Brain microvascular endothelial cell (primary cell): ENCODE data around the gene PAK1IP1.

ENCODE experiments used
- DNase-seq: peaks from one replicate; pipeline ENCODE4 v3.0.0-alpha.2; 2020
- H3K27ac ChIP-seq: fragments of 250-450 bp; sonication (Bioruptor Pico); 2 replicates; pipeline ENCODE4 v1.5.1; 2020; ENCODE audit warnings: mild to moderate bottlenecking, moderate library complexity
- H3K27me3 ChIP-seq: fragments of 250-450 bp; sonication (Bioruptor Pico); replicated peaks from 2 replicates; pipeline ENCODE4 v1.5.1; 2020; ENCODE audit warnings: mild to moderate bottlenecking
- H3K36me3 ChIP-seq: fragments of 250-450 bp; sonication (Bioruptor Pico); replicated peaks from 2 replicates; pipeline ENCODE4 v1.5.1; 2020; ENCODE audit warnings: mild to moderate bottlenecking
- H3K4me3 ChIP-seq: 2 replicates; pipeline ENCODE4 v1.5.1; 2011; ENCODE audit warnings: low read depth, mild to moderate bottlenecking, control low read depth, low read length, moderate library complexity
- CTCF ChIP-seq: IDR thresholded peaks from 2 replicates; pipeline ENCODE4 v1.5.1; 2011; ENCODE audit warnings: low read depth, mild to moderate bottlenecking, moderate library complexity, low read length, control low read depth, inconsistent platforms; ENCODE audit errors: missing control alignments
- in situ Hi-C: cut with HindIII; loops from 2 replicates; pipeline ENCODE4 v1.10.0; 2017; ENCODE audit warnings: low sequenced_read_pairs, low pct_ligation_motif_present

The PAK1IP1 gene

DNA sequence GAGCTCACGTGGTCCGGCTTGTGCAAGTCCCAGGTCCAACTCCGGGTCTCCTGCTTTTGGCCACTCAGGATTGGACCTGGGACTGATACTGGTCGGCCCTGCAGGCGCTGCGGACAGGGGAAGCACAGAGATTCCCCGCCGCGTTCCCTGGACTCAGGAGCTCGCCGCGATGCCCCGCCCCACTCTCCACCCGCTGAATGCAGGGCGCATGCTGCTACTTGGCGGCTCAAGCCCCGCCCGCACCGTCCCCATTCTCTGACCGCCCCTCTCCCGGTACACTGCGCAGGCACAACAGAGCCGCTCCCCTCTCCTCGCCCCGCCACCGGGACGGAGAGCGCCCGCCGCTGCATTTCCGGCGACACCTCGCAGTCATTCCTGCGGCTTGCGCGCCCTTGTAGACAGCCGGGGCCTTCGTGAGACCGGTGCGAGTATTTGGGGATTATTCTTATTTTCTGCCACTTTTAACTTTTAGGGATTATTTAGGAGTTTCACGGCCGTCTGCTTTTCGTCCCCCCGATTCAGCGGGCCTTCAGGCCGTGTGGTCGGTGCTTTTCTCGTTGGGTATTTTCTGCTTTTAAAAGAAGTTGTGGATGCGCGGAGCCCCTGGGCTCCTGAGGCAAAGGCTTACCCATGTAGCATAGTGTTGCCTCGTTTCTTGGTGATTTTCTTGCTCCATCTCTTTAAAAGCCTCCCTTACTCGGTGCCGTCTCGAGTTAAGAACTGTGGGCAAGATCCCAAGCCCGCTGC lies 28.2 kb downstream of the PAK1IP1 start, which contains the start of gene TMEM14C:
TMEM14C (plus strand) TSS at position 251 of the 747 bp plus-strand sequence. CDS start 1,544 bp downstream, outside the sequence.
- H3K4me3 ChIP-seq, result peak within 1 kb of the TSS; percentile 76
- H3K27me3 ChIP-seq, result no peaks in the 10 kb centered on the region
- no peak for TF ChIP-seq CTCF
- in situ Hi-C loops, result no loop called here
- peak within 1 kb of the TSS; percentile 75 for H3K27ac ChIP-seq
- DNase-seq, result peak; percentile 98
- peaks cover 15% of the 10 kb centered on the region for H3K36me3 ChIP-seq

DNA sequence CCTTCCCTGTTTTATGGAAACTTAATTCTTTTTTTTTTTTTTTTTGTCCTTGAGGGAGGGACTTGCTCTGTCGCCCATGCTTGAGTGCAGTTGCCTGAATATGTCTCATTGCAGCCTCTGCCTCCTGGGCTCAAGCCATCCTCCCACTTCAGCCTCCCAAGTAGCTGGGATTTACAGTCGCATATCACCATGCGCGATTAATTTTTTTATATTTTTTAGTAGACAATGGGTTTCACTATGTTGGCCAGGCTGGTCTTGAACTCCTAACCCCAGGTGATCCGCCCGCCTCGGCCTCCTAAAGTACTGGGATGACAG lies 28.8 kb downstream of the PAK1IP1 start:
- no peaks in the 10 kb centered on the region for H3K27me3 ChIP-seq
- no peak for TF ChIP-seq CTCF
- peaks cover 15% of the 10 kb centered on the region for H3K36me3 ChIP-seq
- H3K27ac ChIP-seq, result peak overlapping the region; percentile 75
- in situ Hi-C loops, result no loop called here
- no peak for DNase-seq
- peak overlapping the region; percentile 76 for H3K4me3 ChIP-seq

DNA sequence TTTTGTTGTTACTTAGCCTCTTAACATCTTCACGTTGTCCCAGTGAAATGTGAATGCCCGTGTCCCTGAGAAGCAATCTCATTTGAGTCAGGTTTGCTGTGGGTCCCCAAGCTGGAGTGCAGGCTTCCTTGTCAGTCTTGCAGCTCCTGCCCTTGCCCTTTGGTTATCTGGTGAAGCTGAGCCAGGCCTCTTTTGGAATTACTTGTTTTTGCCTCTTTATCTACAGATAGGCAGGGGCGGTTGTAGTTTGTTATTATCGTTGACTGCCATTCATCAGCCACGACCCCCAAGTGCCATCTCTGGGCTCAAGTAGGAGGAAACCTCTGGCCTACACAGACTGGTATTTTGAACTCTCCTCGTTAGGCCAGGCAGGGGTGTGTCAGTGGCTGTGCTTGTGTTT lies 30.3 kb downstream of the PAK1IP1 start:
- Histone ChIP-seq H3K36me3 (peaks cover 22% of the 10 kb centered on the region), H3K27me3 (no peaks in the 10 kb centered on the region), H3K27ac (no peak overlapping the region), H3K4me3 (no peak overlapping the region)
- DNase-seq, result no peak
- in situ Hi-C loops, result no loop called here
- TF ChIP-seq CTCF, result no peak

DNA sequence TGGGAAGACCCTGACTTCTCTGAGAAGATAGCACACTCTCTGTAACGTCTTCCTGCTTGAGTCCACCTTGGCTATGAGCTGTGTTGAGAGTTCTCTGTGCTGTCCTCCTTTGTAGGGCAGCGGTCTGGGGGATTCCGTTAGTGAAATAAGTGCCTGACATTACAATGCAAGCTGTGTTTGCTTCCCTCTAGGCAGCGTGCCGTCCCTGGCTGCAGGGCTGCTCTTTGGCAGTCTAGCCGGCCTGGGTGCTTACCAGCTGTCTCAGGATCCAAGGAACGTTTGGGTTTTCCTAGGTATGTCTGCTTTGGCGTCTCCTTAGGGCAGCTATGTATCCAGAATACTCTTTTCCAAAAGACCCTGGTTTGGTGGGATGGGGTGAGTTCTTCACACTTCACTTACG lies 30.9 kb downstream of the PAK1IP1 start:
- in situ Hi-C loops, result no loop called here
- H3K36me3 ChIP-seq, result peaks cover 23% of the 10 kb centered on the region
- DNase-seq, result no peak
- no peak overlapping the region for H3K27ac ChIP-seq
- H3K27me3 ChIP-seq, result no peaks in the 10 kb centered on the region
- TF ChIP-seq CTCF, result no peak
- no peak overlapping the region for H3K4me3 ChIP-seq

- H3K36me3 ChIP-seq, result peaks cover 25% of the 10 kb centered on the region
- no peak overlapping the region for H3K4me3 ChIP-seq
- DNase-seq, result no peak
- no peak for TF ChIP-seq CTCF
- H3K27me3 ChIP-seq, result no peaks in the 10 kb centered on the region
- in situ Hi-C loops, result no loop called here
- no peak overlapping the region for H3K27ac ChIP-seq
Observed at GRCh38 chr6:10730254-10730653, 35.5 kb downstream of the PAK1IP1 start.

- no peak for DNase-seq
Observed at GRCh38 chr6:10733151-10733715, 38.5 kb downstream of the PAK1IP1 start.

More at GRCh38 chr6:10733151-10733715, 38.5 kb downstream of the PAK1IP1 start:
- Histone ChIP-seq H3K36me3 (peaks cover 10% of the 10 kb centered on the region), H3K27me3 (no peaks in the 10 kb centered on the region), H3K4me3 (no peak overlapping the region), H3K27ac (no peak overlapping the region)
- in situ Hi-C loops, result no loop called here
- no peak for TF ChIP-seq CTCF
